Fibroblast of lung (primary cell): ENCODE measurements around the gene LRRK1.

Experiments
- CTCF ChIP-seq, 2 donors: IDR thresholded peaks in 1 of 2; conservative IDR thresholded peaks in 1 of 2; 1 replicate in 1 of 2; 2 replicates in 1 of 2; pipeline ENCODE4 v1.5.1; 2011 to 2012; ENCODE audit warnings: low read length in 2 of 2, control low read depth in 1 of 2, inconsistent platforms in 1 of 2, low read depth in 1 of 2, mild to moderate bottlenecking in 1 of 2
- EZH2 ChIP-seq: IDR thresholded peaks from 2 replicates; pipeline ENCODE4 v1.5.1; 2012; ENCODE audit warnings: low read length, control low read depth, mild to moderate bottlenecking; ENCODE audit errors: missing control alignments

- no peak for TF ChIP-seq CTCF (conservative IDR thresholded peaks at IDR 0.05 in 1 of 2, IDR thresholded peaks at IDR 0.05 in 1 of 2; ENCODE audit: low read depth in 1 of 2, low read length in 2 of 2)
- TF ChIP-seq EZH2, result no peak
Measured at GRCh38 chr15:101003706-101004105, 84.5 kb downstream of the LRRK1 start.
